Thyroid gland (tissue), 4 donors: ENCODE data around the gene C1QTNF8.

Experiments used
- POLR2A ChIP-seq, 2 donors: fragments of 450-650 bp; IDR thresholded peaks; one replicate each; pipeline ENCODE4 v1.6.1; 2017; ENCODE audit warnings: antibody characterized with exemption in 2 of 2, mild to moderate bottlenecking in 2 of 2, moderate library complexity in 1 of 2
- TF ChIP-seq, protein P1 (sequence below), 6 experiments: fragments of 200-600 bp in 3 of 6; fragments of 450-650 bp in 3 of 6; sonication (generic) in 3 of 6; IDR thresholded peaks; one replicate each; pipeline ENCODE4 v1.5.1; 2016 to 2019; ENCODE audit warnings: antibody characterized with exemption in 6 of 6, mild to moderate bottlenecking in 2 of 6, inconsistent platforms in 1 of 6, moderate library complexity in 1 of 6

DNA sequence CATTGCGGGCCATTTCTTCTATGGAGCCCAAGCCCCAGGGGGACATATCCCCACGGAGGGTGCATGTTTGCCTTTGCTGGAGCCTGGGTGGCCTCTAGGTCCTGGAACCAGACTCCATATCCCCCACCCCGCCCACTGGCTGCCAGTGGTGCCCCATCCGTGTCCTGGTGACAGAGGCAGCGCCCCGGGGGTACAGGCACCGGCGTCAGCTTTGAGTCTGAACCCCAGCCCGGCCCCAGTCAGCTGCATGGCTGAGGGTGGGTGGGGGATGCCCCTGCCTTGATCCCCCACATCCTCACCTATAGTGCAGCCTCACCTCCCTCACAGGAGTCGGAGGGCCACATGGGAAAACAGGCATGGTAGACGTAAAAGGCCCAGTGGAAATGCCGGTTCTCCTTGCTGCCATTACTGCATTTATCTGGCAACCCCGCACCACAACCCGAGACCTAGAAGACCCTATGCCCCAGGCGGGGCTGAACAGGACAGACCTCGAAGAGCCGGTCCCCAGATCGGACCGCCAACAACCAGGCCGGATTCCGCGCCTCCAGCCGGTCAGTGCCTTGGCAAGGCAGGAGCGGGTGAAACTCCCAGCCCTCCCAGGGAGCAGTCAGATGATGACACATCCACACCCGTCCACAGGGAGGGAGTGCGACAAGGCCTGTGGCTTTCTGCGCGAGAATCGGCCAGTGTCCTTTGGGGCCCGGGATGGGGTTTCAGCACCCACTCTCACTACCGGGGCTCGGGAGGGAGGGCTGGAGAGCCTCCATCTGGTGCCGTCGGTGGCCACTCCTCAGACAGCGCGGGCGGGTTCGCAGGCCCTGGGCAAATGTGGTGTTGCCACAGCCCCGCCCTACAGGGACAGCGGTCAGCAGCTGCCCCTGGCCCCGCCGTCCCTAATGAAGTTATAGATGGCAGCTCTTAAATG, 35.4 kb downstream of the C1QTNF8 start:
- TF ChIP-seq, protein P1, sequence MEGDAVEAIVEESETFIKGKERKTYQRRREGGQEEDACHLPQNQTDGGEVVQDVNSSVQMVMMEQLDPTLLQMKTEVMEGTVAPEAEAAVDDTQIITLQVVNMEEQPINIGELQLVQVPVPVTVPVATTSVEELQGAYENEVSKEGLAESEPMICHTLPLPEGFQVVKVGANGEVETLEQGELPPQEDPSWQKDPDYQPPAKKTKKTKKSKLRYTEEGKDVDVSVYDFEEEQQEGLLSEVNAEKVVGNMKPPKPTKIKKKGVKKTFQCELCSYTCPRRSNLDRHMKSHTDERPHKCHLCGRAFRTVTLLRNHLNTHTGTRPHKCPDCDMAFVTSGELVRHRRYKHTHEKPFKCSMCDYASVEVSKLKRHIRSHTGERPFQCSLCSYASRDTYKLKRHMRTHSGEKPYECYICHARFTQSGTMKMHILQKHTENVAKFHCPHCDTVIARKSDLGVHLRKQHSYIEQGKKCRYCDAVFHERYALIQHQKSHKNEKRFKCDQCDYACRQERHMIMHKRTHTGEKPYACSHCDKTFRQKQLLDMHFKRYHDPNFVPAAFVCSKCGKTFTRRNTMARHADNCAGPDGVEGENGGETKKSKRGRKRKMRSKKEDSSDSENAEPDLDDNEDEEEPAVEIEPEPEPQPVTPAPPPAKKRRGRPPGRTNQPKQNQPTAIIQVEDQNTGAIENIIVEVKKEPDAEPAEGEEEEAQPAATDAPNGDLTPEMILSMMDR (IDR thresholded peaks at IDR 0.05) = no peak
- no peak for TF ChIP-seq POLR2A (IDR thresholded peaks at IDR 0.05)
